PC-9 (cell line): ENCODE data around the gene DLG2. TPM values are rescaled to one million over a fixed set of nuclear protein-coding genes. Genes with fewer than 3 reads are reported as not detected.
A peak's percentile ranks its signal among the peaks of the same experiment; 100 is the strongest.

Experiments used
- BruUV-seq: library from RNA; stranded (reverse); fragments of 400-500 nt; replicated peaks from 2 replicates; lab custom pipeline; 2021; lab: Mats Ljungman, UMichigan
- CTCF ChIA-PET: fragments of 300-600 bp; sonication (Branson Sonifier 250); formaldehyde crosslinking; loops from one replicate; lab custom pipeline; 2022; ENCODE audit warnings: antibody characterized with exemption; lab: Charles Lee
- POLR2A ChIA-PET: fragments of 300-600 bp; sonication (Branson Sonifier 250); formaldehyde crosslinking; loops from one replicate; lab custom pipeline; 2022; ENCODE audit warnings: antibody characterized with exemption; ENCODE audit not compliant: unreplicated experiment; lab: Charles Lee
- DNase-seq, 2 experiments: peaks; one replicate each; pipeline versions ENCODE4 v3.0.0 to v3.0.0-alpha.2; 2015 to 2022; ENCODE audit warnings: mixed read lengths in 1 of 2
- H2AFZ ChIP-seq: fragments of 200-600 bp; sonication (generic); 2 replicates; pipeline ENCODE4 v1.8.1; 2017; ENCODE audit warnings: antibody characterized with exemption
- H3F3A ChIP-seq: fragments of 200-600 bp; sonication (generic); 2 replicates; pipeline ENCODE4 v1.8.1; 2017; ENCODE audit warnings: antibody characterized with exemption, mild to moderate bottlenecking, low read depth; ENCODE audit not compliant: insufficient read depth
- H3K27ac ChIP-seq: fragments of 200-600 bp; sonication (generic); 2 replicates; pipeline ENCODE4 v1.6.1; 2016; ENCODE audit warnings: mixed run types
- H3K27me3 ChIP-seq: fragments of 200-600 bp; sonication (generic); 2 replicates; pipeline ENCODE4 v1.6.1; 2016; ENCODE audit warnings: low read depth, mixed run types; ENCODE audit not compliant: insufficient read depth
- H3K36me3 ChIP-seq: fragments of 200-600 bp; sonication (generic); 2 replicates; pipeline ENCODE4 v1.6.1; 2016; ENCODE audit warnings: low read depth, mixed run types
- H3K4me1 ChIP-seq: fragments of 200-600 bp; sonication (generic); replicated peaks from 2 replicates; pipeline ENCODE4 v1.6.1; 2016; ENCODE audit warnings: mixed run types; ENCODE audit not compliant: insufficient read depth
- H3K4me2 ChIP-seq: fragments of 200-600 bp; sonication (generic); 2 replicates; pipeline ENCODE4 v1.6.1; 2017; ENCODE audit warnings: mixed run types
- H3K4me3 ChIP-seq: fragments of 200-600 bp; sonication (generic); 2 replicates; pipeline ENCODE4 v1.6.1; 2016; ENCODE audit warnings: mixed run types
- H3K79me2 ChIP-seq: fragments of 200-600 bp; sonication (generic); 2 replicates; pipeline ENCODE4 v1.6.1; 2017; ENCODE audit warnings: low read depth, mixed run types
- H3K9me2 ChIP-seq: fragments of 200-600 bp; sonication (generic); 2 replicates; pipeline ENCODE4 v1.8.1; 2017; ENCODE audit warnings: mild to moderate bottlenecking; ENCODE audit not compliant: insufficient read depth
- H3K9me3 ChIP-seq: fragments of 200-600 bp; sonication (generic); 2 replicates; pipeline ENCODE4 v1.8.1; 2016; ENCODE audit warnings: low read depth; ENCODE audit not compliant: insufficient read depth
- H4K20me1 ChIP-seq: fragments of 200-600 bp; sonication (generic); 2 replicates; pipeline ENCODE4 v1.8.1; 2017; ENCODE audit not compliant: insufficient read depth
- EZH2 ChIP-seq: fragments of 200-600 bp; sonication (generic); IDR thresholded peaks from 2 replicates; pipeline ENCODE4 v1.8.0; 2017; ENCODE audit warnings: antibody characterized with exemption, low read depth
- intact Hi-C: fragments of 100-400 bp; cut with micrococcal nuclease; formaldehyde crosslinking; loops from one replicate; pipeline ENCODE4 v1.10.0; 2022; ENCODE audit not compliant: unreplicated experiment
- total RNA-seq: library from RNA; stranded (reverse); gene quantifications from 2 replicates; pipeline ENCODE4 v1.2.3, GENCODE V29; 2021
- TF ChIP-seq, protein P1 (sequence below): fragments of 200-600 bp; sonication (generic); conservative IDR thresholded peaks from 2 replicates; pipeline ENCODE4 v1.6.1; 2017; ENCODE audit warnings: mixed run types, antibody characterized with exemption, mild to moderate bottlenecking, moderate library complexity

Gene DLG2
- total RNA-seq, 1 experiment from 2014 or later = 6.4 TPM

DNA sequence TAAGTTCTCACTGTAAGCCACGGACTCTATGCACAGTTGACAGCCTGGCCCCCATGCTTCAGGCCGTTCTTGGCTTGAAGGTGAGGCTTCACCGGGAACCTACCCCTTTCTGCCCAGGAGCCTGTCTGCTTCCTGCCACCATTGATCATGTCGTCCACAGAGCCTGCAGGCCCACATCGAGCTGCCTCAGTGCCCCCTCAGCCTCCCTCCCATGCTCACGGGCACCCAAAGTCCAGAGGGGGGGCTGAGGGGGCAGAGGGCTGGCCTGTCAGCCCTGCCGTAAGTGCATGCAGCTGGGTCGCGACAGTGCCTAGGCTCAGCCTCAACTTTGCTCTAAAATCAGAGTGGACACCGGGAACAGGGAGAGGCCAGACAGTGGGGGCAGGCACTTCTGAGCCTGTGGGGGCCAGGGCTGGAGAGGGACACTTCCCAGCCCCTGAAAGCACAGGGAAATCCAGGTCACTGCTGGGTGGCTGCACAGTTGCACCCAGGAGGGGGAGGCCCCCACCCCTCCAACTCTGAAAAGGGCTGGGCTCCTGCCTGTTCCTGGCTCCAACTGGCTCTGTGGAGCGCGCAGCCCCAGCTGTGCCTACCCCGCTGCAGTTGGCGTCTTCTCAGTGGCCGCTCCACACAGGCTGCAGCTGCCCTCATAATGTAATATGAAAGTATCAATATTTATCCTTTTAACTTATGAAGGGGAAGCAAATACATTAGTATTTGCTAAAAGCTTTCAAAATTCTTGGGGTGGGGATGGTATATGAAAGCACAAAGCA, 598.6 kb downstream of the DLG2 start:
- no peaks in the 10 kb centered on the region for H3K9me3 ChIP-seq
- H3K27ac ChIP-seq = no peak overlapping the region
- no TSS peak for BruUV-seq

DNA sequence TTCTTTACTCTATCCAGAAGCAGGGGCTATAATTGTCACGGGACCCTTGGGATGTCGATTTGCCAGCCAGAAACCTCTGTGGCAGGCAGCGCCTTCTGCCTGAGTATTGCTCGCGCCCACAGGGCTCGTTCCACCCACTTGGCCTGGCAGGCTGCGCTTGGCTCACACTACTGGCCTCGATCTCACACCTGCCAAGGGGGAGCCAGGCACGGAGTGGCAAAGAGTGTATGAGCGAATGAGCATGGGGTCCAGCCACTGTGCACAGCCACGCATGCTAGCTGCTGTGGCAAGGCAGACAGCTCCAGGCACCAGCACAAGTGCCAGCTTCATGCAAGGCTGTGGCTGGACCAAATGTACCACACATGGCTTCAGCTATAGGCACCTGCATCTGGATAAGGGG, 599.8 kb downstream of the DLG2 start:
- ChIA-PET POLR2A (no interaction called here), CTCF (no interaction called here)
- no TSS peak for BruUV-seq
- Histone ChIP-seq H3K9me3 (no peaks in the 10 kb centered on the region), H3K27me3 (no peaks in the 10 kb centered on the region), H3K27ac (no peak overlapping the region), H3K36me3 (no peaks in the 10 kb centered on the region), H3K9me2 (no peaks in the 10 kb centered on the region), H2AFZ (no peak overlapping the region), H4K20me1 (no peaks in the 10 kb centered on the region), H3K4me1 (peaks cover 12% of the 10 kb centered on the region), H3K4me3 (no peak overlapping the region), H3K79me2 (no peaks in the 10 kb centered on the region), H3K4me2 (no peak overlapping the region), H3F3A (peaks cover 12% of the 10 kb centered on the region)
- intact Hi-C loops = no loop called here
- TF ChIP-seq EZH2 = no peak
- TF ChIP-seq, protein P1, sequence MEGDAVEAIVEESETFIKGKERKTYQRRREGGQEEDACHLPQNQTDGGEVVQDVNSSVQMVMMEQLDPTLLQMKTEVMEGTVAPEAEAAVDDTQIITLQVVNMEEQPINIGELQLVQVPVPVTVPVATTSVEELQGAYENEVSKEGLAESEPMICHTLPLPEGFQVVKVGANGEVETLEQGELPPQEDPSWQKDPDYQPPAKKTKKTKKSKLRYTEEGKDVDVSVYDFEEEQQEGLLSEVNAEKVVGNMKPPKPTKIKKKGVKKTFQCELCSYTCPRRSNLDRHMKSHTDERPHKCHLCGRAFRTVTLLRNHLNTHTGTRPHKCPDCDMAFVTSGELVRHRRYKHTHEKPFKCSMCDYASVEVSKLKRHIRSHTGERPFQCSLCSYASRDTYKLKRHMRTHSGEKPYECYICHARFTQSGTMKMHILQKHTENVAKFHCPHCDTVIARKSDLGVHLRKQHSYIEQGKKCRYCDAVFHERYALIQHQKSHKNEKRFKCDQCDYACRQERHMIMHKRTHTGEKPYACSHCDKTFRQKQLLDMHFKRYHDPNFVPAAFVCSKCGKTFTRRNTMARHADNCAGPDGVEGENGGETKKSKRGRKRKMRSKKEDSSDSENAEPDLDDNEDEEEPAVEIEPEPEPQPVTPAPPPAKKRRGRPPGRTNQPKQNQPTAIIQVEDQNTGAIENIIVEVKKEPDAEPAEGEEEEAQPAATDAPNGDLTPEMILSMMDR = no peak
- no peak for DNase-seq

More for the DNA sequence above, 598.6 kb downstream of the DLG2 start:
- intact Hi-C loops = no loop called here
- no peaks in the 10 kb centered on the region for H4K20me1 ChIP-seq
- DNase-seq = no peak
- H3K4me3 ChIP-seq = no peak overlapping the region
- H3K27me3 ChIP-seq = no peaks in the 10 kb centered on the region
- peaks cover 12% of the 10 kb centered on the region for H3F3A ChIP-seq
- no peaks in the 10 kb centered on the region for H3K79me2 ChIP-seq
- no peak for TF ChIP-seq EZH2
- TF ChIP-seq, protein P1 = no peak
- H3K4me1 ChIP-seq = peaks cover 12% of the 10 kb centered on the region
- ChIA-PET CTCF (no interaction called here), POLR2A (no interaction called here)
- no peak overlapping the region for H3K4me2 ChIP-seq
- H2AFZ ChIP-seq = no peak overlapping the region
- no peaks in the 10 kb centered on the region for H3K9me2 ChIP-seq
- no peaks in the 10 kb centered on the region for H3K36me3 ChIP-seq

DNA sequence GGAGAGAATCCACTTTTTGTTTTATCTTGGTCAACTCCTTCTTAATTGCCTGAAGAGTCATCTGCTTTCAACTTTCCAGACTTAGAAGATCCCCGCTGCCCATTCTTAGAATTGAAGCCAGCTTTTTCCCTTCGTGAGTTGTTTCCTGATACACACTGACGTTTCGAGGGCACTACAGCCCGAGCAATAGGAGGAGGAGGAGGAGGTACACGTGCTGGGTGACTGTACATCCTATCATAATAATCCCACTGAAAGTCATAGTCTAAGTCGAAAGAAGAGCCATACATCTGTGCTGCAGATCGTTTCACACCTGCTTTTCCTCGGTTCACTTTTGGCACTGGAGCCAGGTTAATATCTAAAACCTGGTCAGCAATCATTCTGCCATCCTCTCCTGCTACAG, 606.1 kb downstream of the DLG2 start:
- Histone ChIP-seq H3K4me2 (peak overlapping the region; percentile 37), H3F3A (no peaks in the 10 kb centered on the region)
- POLR2A ChIA-PET = no interaction called here

More for the DNA sequence above, 606.1 kb downstream of the DLG2 start:
- no peaks in the 10 kb centered on the region for H3K79me2 ChIP-seq
- CTCF ChIA-PET = no interaction called here
- no peaks in the 10 kb centered on the region for H3K9me2 ChIP-seq
- no peaks in the 10 kb centered on the region for H3K27me3 ChIP-seq
- no peak for DNase-seq
- no peaks in the 10 kb centered on the region for H3K9me3 ChIP-seq
- H3K27ac ChIP-seq = no peak overlapping the region
- BruUV-seq = no TSS peak
- no peaks in the 10 kb centered on the region for H4K20me1 ChIP-seq
- no peak overlapping the region for H2AFZ ChIP-seq
- no peaks in the 10 kb centered on the region for H3K36me3 ChIP-seq
- no peaks in the 10 kb centered on the region for H3K4me1 ChIP-seq
- H3K4me3 ChIP-seq = no peak overlapping the region
- intact Hi-C loops = no loop called here
- TF ChIP-seq, protein P1 = no peak
- no peak for TF ChIP-seq EZH2
